ENCODE measurements around the gene MKRN3.

GRCh38 chr15:23536659-23537058 is 28.8 kb upstream of the MKRN3 start:
- TF ChIP-seq POLR2A (IDR thresholded peaks at IDR 0.05; ENCODE audit: low read length) (no peak), GATA1 (IDR thresholded peaks at IDR 0.05; ENCODE audit: low read depth, low read length) (no peak)
